Memory B cell (primary cell): ENCODE measurements around the gene PITPNB.
A peak's percentile ranks its signal among the peaks of the same experiment; 100 is the strongest.

Experiments used
- ATAC-seq: fragments of 150-1000 bp; cut with Tn5 transposase; 2 replicates; pipeline ENCODE4 v1.10.0; 2021; ENCODE audit warnings: low read depth, mild to moderate bottlenecking, moderate library complexity
- DNase-seq, 2 donors: peaks; one replicate each; pipeline ENCODE4 v3.0.0; 2022; ENCODE audit warnings: low spot score in 2 of 2
- H3K27ac Mint-ChIP-seq: one replicate; pipeline ENCODE4 v1.8.0; 2022; ENCODE audit warnings: mild to moderate bottlenecking, moderate library complexity, mixed read lengths
- H3K27me3 Mint-ChIP-seq: one replicate; pipeline ENCODE4 v1.8.0; 2022; ENCODE audit warnings: mixed read lengths
- H3K36me3 Mint-ChIP-seq: one replicate; pipeline ENCODE4 v1.8.0; 2022; ENCODE audit warnings: mild to moderate bottlenecking, mixed read lengths
- H3K4me1 Mint-ChIP-seq: one replicate; pipeline ENCODE4 v1.8.0; 2022; ENCODE audit warnings: mixed read lengths
- H3K4me3 Mint-ChIP-seq: one replicate; pipeline ENCODE4 v1.8.0; 2022; ENCODE audit warnings: mild to moderate bottlenecking, moderate library complexity, mixed read lengths
- H3K9me3 Mint-ChIP-seq: one replicate; pipeline ENCODE4 v1.8.0; 2022; ENCODE audit warnings: mixed read lengths

The PITPNB gene

DNA sequence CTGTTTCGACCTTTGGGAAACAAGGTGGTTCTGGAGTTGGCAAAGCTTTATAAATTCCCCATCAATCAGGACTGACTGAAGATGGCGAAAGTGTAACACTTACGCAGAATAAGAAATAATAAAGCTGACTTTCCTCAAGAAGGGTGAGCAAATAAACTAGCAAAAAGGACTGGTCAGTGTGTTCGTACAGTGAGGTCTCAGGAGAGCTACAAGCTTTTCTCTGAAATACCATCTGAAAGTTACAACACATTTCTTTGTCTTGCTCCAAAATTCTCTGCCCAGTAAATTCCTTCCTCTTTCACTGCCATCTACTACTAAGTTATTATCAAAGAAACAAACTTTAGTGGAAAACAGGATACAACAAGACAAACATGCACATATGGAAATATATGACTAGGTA lies 13.4 kb downstream of the PITPNB start:
- ATAC-seq (no peak), DNase-seq (no peak)
- Mint-ChIP-seq H3K36me3 (peaks cover 44% of the 10 kb centered on the region), H3K27me3 (no peaks in the 10 kb centered on the region), H3K27ac (no peak overlapping the region), H3K4me3 (no peak overlapping the region), H3K4me1 (peaks cover 17% of the 10 kb centered on the region), H3K9me3 (no peaks in the 10 kb centered on the region)

- ATAC-seq (peak; percentile 49), DNase-seq (no peak)
- Mint-ChIP-seq H3K27ac (no peak overlapping the region), H3K4me3 (no peak overlapping the region), H3K36me3 (peaks cover 38% of the 10 kb centered on the region), H3K27me3 (no peaks in the 10 kb centered on the region), H3K9me3 (no peaks in the 10 kb centered on the region), H3K4me1 (peaks cover 17% of the 10 kb centered on the region)
Observed at GRCh38 chr22:27903805-27904473, 15.1 kb downstream of the PITPNB start.

DNA sequence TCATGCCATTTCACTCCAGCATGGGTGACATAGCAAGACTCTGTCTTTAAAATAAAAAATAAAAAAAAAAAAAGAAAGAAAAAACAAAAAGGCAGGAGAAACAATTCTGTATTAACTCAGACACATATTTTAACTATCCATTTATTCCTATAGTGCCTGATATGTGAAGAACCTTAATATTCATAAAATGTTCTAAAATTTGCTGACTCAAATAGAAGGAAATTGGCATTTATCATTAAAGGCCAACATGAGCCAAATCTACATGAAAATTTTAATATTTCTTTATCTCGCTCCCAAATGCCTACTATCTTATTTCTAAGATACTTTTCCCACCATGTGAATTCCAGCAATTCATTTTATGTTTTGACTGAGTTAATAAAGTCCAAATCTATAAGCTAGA lies 18.9 kb downstream of the PITPNB start:
- DNase-seq = no peak
- no peak overlapping the region for H3K4me3 Mint-ChIP-seq
- no peaks in the 10 kb centered on the region for H3K9me3 Mint-ChIP-seq
- H3K36me3 Mint-ChIP-seq = peaks cover 26% of the 10 kb centered on the region
- H3K27me3 Mint-ChIP-seq = no peaks in the 10 kb centered on the region
- H3K4me1 Mint-ChIP-seq = peaks cover 15% of the 10 kb centered on the region
- ATAC-seq = no peak
- H3K27ac Mint-ChIP-seq = no peak overlapping the region

- ATAC-seq = no peak
- Mint-ChIP-seq H3K4me3 (no peak overlapping the region), H3K36me3 (peaks cover 23% of the 10 kb centered on the region), H3K27me3 (no peaks in the 10 kb centered on the region), H3K4me1 (peaks cover 4% of the 10 kb centered on the region), H3K27ac (no peak overlapping the region), H3K9me3 (no peaks in the 10 kb centered on the region)
- DNase-seq = no peak
Observed at GRCh38 chr22:27896245-27896644, 22.8 kb downstream of the PITPNB start.

DNA sequence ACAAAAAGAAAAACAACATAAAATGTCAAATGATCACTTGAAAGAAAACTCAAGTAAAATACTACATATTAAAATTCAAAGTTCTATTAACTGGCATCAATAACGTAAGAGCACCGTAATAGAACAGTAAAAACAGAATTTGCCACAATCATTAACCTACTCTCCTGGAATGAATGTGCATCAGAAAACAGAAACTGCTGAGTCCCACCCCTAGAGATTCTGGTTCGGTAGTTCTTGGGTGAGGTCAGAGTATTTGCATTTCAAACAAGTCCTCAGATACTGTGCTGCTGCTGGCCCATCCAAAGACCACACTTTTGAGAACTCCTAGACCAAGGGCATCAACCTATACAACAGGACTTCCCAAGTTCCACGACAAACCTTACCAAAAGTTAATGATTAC lies 23.5 kb downstream of the PITPNB start:
- H3K4me1 Mint-ChIP-seq = no peaks in the 10 kb centered on the region
- H3K4me3 Mint-ChIP-seq = no peak overlapping the region
- no peak overlapping the region for H3K27ac Mint-ChIP-seq
- peak; percentile 48 for ATAC-seq
- H3K27me3 Mint-ChIP-seq = no peaks in the 10 kb centered on the region
- peaks cover 22% of the 10 kb centered on the region for H3K36me3 Mint-ChIP-seq
- no peak for DNase-seq
- H3K9me3 Mint-ChIP-seq = no peaks in the 10 kb centered on the region

DNA sequence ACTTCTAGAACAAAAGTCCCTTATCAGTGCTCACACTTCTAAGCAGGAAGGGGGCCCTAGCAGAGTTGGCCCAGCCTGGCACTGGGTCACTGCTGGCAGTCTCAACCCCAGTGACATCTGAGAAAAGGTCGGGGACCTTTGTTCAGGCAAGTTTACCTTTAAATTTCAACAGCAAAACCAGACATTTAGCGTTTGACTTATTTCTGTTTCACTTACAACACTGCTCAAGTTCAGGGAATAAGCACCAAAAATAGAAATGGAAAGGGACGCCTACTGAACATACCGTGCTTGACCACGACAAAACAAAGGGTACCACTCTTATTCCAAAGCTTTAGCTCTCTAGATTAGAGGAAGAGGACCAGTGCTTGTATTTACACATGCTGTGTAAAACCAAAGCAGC lies 26.2 kb downstream of the PITPNB start:
- no peak overlapping the region for H3K27ac Mint-ChIP-seq
- no peaks in the 10 kb centered on the region for H3K9me3 Mint-ChIP-seq
- DNase-seq (no peak), ATAC-seq (no peak)
- peaks cover 5% of the 10 kb centered on the region for H3K4me1 Mint-ChIP-seq
- no peaks in the 10 kb centered on the region for H3K27me3 Mint-ChIP-seq
- H3K36me3 Mint-ChIP-seq = peaks cover 28% of the 10 kb centered on the region
- no peak overlapping the region for H3K4me3 Mint-ChIP-seq

GRCh38 chr22:27892064-27892463 lies 27.0 kb downstream of the PITPNB start:
- peaks cover 29% of the 10 kb centered on the region for H3K36me3 Mint-ChIP-seq
- H3K27me3 Mint-ChIP-seq = no peaks in the 10 kb centered on the region
- H3K4me3 Mint-ChIP-seq = no peak overlapping the region
- no peak overlapping the region for H3K27ac Mint-ChIP-seq
- H3K4me1 Mint-ChIP-seq = peaks cover 5% of the 10 kb centered on the region
- no peaks in the 10 kb centered on the region for H3K9me3 Mint-ChIP-seq
- DNase-seq (no peak), ATAC-seq (no peak)

GRCh38 chr22:27888310-27888709 lies 30.7 kb downstream of the PITPNB start:
- Mint-ChIP-seq H3K27me3 (no peaks in the 10 kb centered on the region), H3K9me3 (no peaks in the 10 kb centered on the region), H3K4me1 (peaks cover 5% of the 10 kb centered on the region), H3K4me3 (no peak overlapping the region), H3K36me3 (peaks cover 22% of the 10 kb centered on the region), H3K27ac (peak overlapping the region; percentile 18)
- no peak for DNase-seq
- ATAC-seq = no peak

DNA sequence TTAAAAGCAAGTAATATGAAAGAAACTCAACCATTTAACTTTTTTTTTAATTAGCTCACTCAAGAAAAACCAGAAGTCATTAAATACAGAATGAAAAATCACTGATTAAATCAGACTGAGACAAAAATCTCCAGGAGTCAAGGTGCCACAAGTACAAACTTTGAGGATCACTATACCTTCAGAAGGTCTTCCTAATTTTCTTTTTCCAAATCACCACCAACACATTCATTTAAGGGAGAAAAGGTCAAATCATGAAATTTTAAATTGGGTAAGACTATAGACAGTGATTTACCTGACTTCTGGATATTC lies 32.3 kb downstream of the PITPNB start:
- Mint-ChIP-seq H3K4me1 (peaks cover 5% of the 10 kb centered on the region), H3K9me3 (no peaks in the 10 kb centered on the region), H3K27me3 (no peaks in the 10 kb centered on the region), H3K27ac (no peak overlapping the region), H3K4me3 (no peak overlapping the region), H3K36me3 (peaks cover 14% of the 10 kb centered on the region)
- ATAC-seq = no peak
- DNase-seq = no peak

DNA sequence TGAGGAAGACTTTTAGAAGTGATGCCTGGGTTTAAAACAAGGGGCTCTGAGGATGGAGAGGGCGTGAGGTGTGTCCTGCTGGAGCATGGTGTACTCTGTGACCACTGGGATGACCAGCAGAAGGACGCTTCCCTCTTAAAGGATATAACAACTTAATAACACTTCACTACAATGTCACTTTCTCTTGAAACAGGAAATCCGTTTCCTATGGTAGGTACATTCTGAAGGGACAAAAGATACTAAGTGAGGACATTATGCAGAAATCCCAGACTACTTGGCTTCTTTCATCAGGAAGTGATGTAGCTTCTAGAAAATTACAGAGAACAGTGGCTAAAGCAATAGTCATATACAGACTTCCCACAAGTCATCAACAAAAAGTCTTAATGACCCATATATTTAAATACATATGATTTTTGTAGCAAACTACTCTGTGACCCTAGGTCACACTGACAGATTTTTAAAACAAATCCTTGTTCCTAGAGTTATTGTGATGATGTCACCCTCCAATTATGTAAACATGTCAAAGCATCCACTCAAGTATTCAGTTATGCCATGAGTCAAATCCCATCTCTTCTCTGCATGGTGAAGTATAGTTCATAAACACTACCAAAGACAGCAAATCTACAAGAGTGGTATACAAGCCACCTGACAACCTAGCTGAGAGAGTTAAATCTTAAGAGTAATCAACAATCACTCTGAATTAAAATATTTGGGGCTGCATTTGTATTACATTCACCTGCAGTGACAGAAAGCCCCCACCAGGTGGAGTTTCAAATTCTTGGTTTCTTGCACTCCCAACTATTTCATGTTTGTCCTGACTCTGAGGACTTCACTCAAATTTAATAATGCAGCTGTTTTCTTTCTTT lies 32.8 kb downstream of the PITPNB start:
- Mint-ChIP-seq H3K4me1 (peaks cover 5% of the 10 kb centered on the region), H3K27ac (no peak overlapping the region), H3K9me3 (no peaks in the 10 kb centered on the region), H3K36me3 (peaks cover 10% of the 10 kb centered on the region), H3K4me3 (no peak overlapping the region), H3K27me3 (no peaks in the 10 kb centered on the region)
- DNase-seq = peak in 1 of 2 donors; percentile 28
- no peak for ATAC-seq

- no peak for DNase-seq
- Mint-ChIP-seq H3K9me3 (no peaks in the 10 kb centered on the region), H3K36me3 (peaks cover 7% of the 10 kb centered on the region), H3K4me1 (peaks cover 9% of the 10 kb centered on the region), H3K4me3 (no peak overlapping the region), H3K27me3 (no peaks in the 10 kb centered on the region), H3K27ac (no peak overlapping the region)
- no peak for ATAC-seq
Observed at GRCh38 chr22:27883656-27884350, 35.3 kb downstream of the PITPNB start.

DNA sequence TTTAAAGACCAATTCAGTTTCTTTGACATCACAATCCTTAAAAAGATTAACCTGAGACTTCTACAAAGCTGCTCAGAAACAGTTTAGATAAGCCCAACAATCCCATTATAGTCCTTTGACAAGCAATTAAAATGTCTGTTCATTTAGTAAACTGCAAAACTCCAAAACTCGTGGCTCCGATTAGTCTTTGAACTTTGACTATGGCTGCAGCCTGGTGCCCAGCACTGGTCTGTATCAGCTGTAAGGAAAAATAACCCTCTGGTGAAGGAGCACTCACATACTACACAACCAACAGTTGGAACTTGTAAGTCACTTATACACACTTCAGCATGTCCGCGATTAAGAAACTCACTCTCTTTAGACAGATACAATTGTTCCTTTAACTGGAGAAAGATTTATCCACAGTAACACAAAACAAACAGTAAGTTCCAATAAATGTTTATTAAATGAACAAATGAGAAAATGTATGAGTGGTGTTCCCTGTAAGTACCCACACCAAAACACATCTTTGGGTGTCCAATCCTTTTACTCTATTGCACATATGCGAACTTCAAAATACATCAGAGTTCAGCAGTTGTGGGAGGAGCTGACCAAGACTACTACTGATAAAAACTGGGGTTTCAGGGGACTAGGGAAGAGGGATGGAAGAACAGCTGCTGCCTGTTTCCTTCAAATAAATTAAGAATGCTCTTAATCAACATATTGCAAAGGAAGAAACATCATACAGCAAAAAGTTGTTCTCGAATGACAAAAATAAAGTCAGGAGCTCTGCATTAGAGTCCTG lies 36.4 kb downstream of the PITPNB start:
- H3K9me3 Mint-ChIP-seq = no peaks in the 10 kb centered on the region
- H3K27ac Mint-ChIP-seq = peak overlapping the region; percentile 20
- DNase-seq (no peak), ATAC-seq (no peak)
- H3K4me3 Mint-ChIP-seq = no peak overlapping the region
- peaks cover 5% of the 10 kb centered on the region for H3K4me1 Mint-ChIP-seq
- no peaks in the 10 kb centered on the region for H3K36me3 Mint-ChIP-seq
- H3K27me3 Mint-ChIP-seq = no peaks in the 10 kb centered on the region

DNA sequence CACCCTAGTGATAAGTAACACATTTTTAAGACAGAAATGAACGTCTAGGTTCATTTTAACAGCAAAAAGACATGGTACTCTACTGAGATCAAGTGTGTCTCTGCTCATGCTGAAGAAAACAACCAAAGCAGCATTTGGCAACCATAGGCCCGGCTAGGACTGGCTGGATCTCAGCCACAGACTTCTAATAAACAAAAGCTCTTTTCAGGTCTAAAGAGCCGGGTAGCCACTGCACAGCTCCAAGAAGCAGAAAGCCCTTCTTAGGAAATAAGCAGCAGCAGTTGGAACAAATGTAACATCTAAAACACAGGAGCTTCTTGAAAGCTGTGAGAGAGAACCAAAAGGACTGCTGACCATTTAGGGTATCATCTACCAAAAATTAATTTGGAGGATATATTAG lies 37.6 kb downstream of the PITPNB start:
- no peaks in the 10 kb centered on the region for H3K36me3 Mint-ChIP-seq
- H3K27ac Mint-ChIP-seq = no peak overlapping the region
- no peaks in the 10 kb centered on the region for H3K27me3 Mint-ChIP-seq
- no peak overlapping the region for H3K4me3 Mint-ChIP-seq
- DNase-seq (no peak), ATAC-seq (no peak)
- peaks cover 8% of the 10 kb centered on the region for H3K4me1 Mint-ChIP-seq
- H3K9me3 Mint-ChIP-seq = no peaks in the 10 kb centered on the region
